Stimulated activated CD8-positive, alpha-beta memory T cell treated with anti-CD3 and anti-CD28 coated beads, Interleukin-12 subunit alpha, Interleukin-12 subunit beta, amount 100 ng/mL, for 1 hour (primary cell): ENCODE results near the gene HS1BP3.

ENCODE experiments used
- DNase-seq: peaks from one replicate; pipeline ENCODE4 v3.0.0-alpha.2; 2020; ENCODE audit warnings: low read depth

Gene HS1BP3

DNA sequence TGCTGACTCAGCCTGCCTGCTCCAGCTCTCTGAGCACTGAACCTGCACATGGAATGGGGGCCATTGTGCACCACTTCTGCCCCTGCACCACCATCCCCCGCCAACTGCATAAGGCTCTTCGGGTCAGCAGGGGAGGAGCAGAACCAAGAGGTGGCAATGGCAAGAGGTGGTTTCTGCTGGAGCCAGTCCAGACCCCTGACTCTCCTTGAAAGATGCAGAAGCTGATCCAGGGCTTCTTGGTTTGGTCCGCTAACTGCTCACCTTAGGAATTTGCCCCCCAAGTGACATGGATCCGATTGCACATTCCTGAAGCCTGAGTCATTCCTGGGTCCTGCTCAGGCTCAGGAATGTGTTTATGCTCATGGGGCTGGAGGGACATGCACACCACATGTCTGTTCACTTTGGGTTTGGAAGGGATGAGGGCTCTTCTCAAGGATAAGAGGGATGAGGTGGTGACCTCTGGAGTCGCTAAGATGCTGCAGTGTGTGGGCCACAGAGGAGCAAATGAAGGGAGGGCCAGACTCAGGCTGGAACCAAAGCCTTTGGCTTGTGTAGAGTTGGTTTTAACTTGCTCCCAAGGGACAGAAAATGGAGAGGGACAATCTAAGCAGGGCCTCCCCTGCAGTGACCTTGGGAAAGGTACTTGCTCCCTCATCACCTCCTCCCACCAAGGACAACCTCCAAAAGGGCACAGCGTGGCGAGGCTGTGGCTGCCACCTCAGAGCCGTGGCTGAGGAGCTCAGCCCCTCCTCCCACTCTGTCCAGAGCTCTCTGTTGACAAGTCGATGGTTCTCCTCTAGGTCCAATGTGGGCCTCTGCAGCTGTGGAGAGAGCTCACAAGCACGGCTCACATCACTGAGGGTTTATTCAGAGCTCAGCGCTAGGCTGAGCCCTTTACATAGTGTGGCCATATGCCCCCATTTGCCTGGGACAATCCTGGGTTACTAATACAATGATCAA lies 66.2 kb downstream of the HS1BP3 start:
- no peak for DNase-seq

DNA sequence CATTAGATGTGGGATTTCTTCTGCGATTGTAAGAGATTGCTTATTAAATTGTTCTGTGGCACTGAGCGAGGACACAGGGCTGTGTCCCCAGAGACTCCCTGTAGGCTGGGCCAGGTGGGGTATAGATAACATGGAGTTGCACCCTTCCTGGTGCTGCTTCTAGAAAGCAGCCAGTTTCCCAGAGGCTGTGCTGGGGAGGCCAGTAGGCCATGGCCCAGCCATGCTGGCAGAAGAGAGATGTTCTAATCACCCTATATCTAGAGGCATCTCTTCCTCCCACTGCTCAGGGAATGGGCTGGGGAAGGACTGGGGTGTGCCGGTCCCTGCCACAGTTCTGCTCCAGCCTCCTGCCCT lies 66.9 kb downstream of the HS1BP3 start:
- no peak for DNase-seq

DNA sequence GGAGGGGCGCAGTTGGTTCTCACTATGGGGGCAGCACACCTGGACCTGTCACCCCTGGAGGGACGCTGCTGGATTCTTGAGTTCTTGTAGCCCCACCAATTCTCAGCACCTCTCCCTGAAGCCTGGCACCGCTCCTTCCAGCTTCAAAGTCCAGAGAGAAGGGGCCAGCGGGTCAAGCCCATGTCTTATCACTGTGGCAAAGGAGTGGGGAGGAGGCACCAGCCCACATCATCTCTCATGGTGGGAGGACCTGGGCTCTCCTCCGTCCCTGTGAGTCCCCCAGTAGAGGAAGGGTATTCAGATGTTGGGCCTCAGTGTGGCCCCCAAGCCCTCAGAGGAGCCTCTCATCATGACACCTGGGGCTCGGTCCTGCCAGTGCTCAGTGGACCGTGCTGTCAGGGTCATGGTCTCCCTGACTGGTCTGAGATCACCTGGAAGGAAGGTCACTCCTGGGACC lies 67.4 kb downstream of the HS1BP3 start:
- no peak for DNase-seq

DNA sequence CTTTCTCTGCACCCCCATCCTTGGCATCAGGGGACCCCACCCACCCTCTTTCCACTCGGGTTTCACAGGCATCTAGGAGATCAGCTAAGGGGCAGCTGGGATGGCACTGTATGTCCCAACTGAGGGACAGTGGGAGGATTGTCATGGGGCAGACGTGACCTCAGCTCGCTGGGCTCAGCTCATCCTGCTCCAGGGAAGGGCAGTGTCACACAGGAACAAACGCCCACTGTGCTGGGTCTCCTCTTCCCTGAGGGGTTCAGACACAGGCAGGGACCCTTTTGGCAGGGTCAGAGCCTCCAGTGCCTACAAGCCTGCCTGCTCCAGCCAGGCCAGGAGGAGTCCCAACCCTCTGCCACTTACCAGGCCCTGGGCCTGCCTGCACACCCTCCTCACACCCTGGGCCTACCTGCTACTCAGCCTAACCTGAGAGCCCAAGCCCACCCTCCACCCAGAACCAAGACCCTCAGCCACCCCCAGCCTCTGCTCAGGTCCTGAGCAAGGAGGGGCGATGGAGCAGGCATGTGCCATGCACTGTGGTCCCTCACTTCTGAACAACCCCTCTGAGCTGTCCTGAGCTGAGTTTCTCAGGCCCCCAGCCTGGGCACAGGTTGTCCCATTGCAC lies 68.2 kb downstream of the HS1BP3 start:
- no peak for DNase-seq

DNA sequence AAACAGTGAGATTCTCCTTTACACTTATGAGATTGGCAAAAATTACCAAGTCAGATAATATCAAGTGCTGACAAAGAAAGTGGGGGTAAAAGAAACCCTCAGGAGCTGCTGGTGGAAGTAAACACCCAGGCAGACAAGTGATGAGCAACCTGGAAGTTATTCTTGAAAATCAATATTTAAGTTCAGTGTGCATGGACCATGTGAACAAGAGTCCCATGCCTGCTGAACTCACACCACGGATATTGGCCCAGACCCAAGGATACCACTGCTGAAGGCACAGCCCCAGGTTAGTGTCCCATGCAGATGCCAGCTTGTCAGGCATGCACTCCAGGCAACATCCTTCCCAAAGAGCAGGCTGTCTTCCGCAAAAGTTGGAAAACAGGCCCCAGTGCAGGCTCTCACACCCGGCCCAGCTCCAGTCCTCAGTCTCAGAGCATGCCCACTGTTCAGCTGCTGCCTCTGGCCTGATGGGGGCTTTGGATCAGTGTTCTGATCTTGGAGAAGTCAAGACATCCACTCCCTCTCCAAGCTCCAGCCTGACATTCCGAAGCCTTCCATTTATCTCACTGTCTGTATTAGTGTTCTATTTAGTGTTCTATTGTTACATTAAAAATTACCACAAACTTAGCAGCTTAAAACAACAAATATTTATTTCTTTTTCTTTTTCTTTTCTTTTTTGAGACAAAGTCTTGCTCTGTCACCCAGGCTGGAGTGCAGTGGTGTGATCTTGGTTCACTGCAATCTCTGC lies 70.0 kb downstream of the HS1BP3 start:
- no peak for DNase-seq

DNA sequence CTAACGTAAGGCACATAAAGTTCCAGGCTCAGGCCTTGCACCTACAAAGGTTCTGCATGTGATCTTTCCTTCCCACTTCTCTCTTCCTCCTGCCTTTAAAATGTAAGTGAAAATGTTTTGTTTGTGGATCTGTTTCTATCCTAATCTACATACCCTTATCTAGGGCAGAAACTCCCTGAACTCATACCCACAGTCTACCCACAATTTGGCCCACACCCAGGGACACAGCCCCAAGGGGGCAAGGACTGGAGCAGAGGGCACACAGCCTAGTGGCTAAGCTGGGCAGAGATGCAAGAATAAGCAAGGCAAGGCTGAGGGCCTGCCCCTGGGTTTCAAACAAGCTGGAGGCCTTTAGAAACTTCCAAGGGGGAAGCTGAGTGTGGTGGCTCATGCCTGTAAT lies 71.0 kb downstream of the HS1BP3 start:
- no peak for DNase-seq

DNA sequence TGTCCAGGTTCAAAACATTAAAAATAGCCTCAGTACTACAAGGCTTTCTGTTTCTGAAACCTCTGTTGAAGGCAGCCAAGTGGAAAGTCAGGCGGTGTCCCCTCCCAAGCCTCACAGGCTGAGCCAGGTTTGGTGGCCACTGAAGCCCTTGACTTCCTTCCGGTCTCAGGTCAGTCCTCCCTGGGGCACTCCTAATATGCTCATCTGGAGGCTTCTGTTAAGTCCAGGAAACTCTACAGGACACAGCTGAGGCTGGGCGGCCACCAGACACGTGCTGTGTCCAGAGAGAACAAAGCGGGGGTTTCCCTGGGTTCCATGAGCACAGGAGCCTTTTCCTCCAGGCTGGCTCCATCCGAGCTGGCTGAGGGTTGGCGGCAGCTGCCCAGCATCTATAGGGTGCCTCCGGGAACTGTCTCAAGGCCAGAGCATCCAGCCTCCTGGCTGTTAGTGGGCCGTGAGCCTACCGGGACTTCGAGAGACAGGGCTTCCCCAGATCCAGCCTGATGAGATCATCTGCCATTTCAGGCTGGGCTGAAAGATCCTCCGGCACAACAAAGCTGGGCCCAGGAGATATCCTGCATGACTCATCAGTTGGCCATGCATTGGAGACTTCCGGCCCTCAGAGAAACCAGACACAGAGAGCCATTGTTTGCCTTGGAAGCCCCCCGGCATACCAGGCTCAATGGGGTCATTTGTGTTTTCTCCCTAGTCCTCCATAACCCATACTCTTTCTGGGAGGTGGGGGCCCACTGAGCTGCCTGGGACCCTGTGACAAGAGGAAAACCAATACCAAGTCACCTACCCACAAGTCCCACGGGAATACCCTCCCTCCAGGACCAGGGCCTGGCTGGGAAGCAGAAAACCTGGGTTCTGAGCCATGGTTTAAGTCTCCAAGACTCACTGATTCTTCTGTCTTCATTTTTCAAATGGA lies 71.7 kb downstream of the HS1BP3 start:
- DNase-seq: no peak

DNA sequence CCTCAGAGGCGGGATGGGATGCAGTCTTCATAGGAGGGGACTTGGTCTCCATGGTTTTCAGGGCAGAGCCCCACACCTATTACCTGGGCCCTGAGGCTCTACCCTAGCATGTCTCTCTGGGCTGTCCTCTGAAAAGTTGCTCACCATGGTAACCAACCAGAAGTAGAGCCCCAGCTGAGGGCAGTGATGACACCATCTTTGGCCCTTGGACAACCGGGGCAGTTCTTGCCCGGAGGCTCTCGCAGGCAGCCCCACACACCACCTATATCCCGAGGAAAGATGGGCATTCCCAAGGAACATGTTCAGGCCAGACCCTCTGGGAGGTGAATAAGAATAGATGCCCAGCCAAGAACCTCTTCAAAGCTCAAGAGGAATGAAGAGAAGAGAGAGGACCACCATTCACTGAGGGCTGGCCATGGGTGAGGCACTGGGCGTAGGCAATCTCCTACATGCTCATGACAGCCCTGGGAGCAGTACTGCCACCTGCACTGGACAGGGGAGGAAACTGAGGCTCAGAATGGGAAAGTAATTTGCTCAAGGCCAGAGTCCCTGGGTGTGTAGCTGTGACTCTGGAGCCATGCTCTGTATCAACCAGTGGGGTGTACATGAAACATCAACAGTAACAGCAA lies 72.5 kb downstream of the HS1BP3 start:
- no peak for DNase-seq

DNA sequence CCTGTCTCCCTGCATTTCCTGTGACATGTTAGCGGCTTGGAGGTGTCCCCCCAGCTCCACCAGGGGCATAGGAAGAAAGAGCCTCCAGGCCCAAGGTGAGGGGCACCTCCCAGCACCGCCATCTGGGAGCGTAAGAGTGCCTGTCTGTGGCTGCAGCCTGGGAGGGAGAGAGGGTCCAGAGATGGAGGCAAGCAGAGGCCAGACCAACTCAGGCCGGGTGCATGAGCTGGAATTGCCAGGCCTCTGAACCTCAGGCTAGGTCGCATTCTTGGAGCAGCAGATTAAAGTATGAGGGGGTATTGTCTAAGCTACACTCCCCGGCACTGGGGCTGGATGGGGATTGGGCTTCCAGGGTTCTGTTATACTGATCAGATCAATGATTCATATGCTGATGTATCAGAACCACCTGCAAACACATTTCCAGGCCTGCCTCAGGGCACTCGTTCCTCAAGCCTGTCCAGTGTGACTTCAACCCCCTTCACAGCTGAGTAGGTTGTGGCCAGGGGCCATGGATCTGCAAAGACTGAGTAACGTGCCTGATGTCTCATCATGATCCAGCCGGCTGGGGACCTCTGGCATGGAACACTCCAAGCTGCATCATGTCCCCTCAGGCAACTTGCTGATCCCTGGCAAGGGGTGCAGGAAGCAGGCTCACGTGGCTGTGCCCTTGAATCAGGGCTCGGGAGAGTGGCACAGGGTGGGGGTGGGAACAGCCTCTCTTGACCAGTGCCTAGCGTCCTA lies 73.2 kb downstream of the HS1BP3 start:
- no peak for DNase-seq

DNA sequence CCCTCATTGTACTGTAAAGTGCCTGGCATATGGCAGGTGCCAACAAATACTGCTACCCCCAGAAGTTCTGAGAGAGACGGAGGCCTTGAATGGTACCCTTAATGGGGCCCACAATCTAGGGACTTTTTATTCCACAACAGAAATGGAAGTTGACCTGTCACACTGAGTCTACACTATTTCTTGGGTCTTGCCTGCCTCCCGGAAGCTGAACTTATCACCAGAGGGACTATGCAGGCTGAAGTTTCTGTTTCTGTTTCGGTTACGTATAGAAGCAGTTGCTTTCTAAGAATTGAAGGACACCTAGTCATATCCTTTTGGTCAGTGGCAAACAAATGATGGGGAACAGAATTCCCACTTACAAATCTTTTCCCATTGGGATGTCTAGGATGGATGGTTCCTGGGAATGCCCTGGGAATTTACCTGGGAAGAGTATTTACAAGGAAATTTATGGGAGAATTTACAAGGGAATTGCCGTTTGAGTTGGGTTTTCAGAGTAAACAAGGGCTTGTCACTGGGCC lies 74.2 kb downstream of the HS1BP3 start:
- DNase-seq: no peak

DNA sequence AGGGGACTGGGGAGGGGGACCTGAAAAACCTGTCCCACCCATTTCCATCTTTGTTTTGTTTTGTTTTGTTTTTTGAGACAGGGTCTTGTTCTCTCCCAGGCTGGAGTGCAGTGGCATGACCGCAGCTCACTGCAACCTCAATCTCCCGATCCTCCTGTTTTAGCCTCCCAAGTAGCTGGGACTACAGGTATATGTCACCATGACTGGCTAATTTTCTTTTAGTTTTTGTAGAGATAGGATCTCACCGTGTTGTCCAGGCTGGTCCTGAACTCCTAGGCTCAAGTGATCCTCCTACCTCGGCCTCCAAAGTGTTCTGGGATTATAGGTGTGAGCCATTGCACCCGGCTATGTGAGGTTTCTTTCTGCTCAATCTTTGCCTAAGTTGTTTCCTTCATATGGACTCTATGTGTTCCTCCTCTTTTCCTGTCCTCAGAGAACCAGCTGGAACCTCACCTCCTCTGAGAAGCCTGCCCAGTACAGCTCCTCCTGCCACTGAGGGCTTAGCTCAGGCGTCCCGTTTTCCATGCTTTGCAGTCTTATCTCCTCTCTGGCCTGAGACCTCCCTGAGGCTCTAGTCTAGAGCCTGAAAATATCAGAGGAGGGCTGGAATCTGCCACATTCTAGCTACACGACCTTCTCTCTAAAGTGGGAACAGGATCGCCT lies 74.8 kb downstream of the HS1BP3 start:
- no peak for DNase-seq

DNA sequence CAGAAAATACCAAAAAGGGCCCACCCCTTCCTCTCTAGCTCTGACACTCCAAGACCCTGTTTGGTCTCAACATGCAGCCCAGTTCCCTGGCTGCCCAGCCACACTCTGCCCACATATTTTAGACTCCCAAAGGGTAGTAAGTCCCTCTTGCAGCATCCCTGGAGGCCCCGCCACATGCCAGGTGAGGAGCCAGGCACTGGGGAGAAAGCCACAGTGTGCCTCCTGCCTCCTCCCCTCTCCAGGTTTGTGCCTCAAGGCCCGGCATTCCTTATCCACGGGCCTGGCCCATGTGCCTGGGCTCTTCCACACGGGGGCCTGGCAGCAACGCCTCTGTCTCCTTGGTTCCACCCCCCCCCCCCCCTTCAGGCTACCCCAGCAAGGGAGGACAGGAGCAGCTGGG lies 75.5 kb downstream of the HS1BP3 start:
- no peak for DNase-seq

DNA sequence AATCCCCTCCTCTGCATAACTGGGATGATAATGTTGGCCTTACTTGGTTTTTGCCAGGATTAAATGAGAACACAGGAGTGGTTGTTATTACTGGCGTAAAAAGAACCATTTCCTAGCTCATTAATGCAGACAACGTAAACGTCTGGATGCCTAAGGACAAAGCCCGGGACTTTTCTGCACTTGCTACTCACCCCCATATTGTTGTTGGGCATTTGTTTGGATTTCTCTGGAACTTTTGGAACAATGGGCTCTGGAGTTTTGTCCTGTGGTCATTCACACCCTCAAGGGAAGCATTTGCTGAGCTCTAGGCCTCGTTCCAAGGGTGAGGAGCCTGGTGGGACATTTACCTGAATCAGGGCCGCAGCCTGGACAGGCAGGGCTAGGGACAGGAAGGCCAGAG lies 76.0 kb downstream of the HS1BP3 start:
- DNase-seq: no peak

DNA sequence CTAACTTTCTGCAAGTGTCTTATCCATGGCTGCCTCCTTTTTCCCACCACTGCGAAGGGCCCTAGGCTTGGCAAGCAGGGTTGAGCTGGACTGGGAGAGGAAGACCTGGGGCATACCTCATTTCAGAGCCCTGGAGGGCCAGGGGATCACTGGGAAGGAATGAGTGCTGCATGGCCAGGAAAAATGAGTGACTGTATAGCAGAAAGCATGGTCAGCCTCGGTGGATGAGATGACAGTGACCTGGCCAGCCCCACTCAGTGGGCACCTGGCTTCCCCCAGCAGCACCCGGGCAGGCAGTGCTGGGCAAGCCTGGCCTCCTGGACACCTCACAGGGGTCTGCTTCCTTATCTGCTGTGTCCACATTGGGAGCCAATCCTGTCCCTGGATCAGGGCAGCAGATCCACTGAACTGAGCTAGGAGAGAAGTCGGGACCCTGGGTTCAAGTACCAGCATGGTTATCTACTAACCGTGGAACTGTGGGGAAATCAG lies 76.4 kb downstream of the HS1BP3 start:
- DNase-seq: no peak

DNA sequence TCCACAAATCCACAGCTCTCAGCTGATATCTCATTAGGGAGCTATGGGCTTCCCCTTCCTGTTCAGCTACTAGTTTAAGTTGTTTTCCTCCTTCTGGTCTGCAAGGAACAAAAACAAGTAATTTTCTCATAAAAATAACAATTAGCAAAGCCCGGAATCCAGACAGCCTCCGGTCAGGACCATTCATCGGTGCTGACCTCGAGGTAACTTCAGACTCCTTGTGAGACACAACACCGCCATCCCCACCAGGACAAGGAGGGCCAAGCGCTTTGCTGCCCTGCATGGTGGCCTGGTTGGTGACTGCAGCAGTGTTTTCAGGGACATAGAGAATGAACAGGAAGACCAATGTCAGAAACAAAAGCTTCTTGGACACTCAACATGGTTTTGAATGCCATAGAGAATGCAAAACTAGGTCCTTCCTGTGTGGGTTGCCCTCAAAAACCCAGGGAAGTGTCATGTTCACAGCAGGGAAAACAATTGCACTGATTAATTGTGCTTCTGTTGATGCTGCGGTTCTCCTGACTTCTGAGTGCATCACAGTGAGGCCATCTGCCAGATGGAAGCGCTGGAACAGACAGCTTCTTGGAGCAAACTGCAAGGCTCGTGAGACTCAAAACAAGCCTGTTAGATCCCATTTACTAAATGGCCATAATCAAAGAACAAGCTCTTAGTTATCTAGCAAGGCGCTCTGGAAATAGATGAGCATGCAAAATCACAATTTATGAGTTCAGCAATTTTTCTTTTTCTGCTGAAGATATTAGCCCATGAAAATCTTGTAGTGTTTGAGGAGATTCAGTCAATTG lies 77.1 kb downstream of the HS1BP3 start:
- no peak for DNase-seq

DNA sequence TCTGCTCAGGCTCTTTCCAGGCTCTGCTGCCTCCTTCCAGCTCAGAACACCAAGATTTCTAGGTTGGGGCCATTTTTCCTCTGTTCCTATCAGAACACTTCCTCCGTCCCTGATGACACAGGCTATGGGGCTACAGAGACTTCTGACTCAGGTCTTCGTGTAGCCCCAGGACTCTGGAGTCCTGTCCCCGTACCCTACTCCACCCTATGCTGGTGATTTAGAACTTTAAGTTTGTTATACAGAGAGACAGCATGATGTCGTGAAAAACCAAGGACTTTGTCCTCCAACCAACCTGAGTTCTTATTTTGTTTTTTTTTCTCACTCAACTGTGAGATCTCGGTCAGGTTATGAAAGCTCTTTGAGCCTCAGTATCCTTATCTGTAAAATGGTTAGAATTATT lies 78.7 kb downstream of the HS1BP3 start:
- DNase-seq: no peak

DNA sequence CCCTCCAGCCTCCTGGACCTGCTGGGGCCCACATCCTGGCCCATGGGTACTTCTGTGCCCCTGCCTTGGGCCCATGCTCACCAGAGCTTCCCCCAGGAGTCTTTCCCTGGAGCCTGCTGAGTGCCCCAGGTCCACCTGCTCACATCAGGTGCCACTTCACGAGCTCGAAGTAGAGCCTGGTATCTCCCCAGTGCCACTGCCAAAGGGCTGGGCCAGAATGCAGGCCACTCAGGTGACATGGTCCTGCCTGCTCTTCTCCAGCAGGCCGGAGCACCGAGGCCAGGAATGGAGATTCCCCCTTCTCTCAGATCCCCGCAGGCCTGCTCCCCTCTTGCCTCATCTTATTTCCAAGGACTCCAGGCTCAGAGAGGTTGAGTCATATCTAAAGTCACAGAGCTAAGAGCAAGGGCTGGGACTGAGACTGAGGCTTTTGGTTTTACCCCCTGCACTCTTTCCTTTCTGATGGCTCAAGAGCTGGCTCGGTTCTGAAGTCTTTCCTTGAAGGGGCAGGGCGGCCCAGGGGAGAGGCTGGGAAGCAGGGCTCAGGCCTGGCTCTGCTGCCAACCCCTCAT lies 79.2 kb downstream of the HS1BP3 start:
- no peak for DNase-seq

DNA sequence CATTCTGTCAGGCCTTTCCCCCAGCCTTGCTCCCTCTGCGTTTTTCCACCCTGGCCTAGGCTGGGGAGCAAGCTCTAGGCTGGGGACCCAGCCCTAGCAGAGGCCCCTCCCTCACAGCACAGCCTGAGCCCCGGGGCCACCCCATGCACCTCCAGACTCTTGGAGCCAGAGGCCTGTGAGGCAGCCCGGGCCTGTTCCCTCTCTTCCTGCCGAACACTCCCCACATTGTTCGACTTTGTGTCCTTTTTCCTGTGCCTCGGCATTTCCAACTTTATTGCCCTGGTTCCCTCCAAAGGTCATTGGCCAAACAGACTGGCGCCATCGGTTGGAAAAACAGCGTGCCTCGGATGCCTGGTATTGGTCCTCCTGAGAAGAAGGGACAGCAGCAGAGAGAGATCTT lies 79.7 kb downstream of the HS1BP3 start:
- no peak for DNase-seq
